ENCODE measurements around the gene PSMF1.

GRCh38 chr20:1130847-1131246 is 12.4 kb downstream of the PSMF1 start:
- TF ChIP-seq CTCF (conservative IDR thresholded peaks at IDR 0.05) (no peak), EZH2 (IDR thresholded peaks at IDR 0.05; ENCODE audit: low read depth) (no peak)

All from PC-9 (cell line).